Measurements from ENCODE around the gene NEGR1. TPM values are rescaled to one million over a fixed set of nuclear protein-coding genes. Genes with fewer than 3 reads are reported as not detected.

The NEGR1 gene
- total RNA-seq, 6 donors from 2014 or later, result 3.1 to 14.7 (median 8.9) TPM

GRCh38 chr1:72227667-72228066, 54.7 kb downstream of the NEGR1 start:
- TF ChIP-seq EP300 (IDR thresholded peaks at IDR 0.05) (no peak), POLR2AphosphoS5 (IDR thresholded peaks at IDR 0.05) (no peak), CTCF (IDR thresholded peaks at IDR 0.05) (no peak), POLR2A (IDR thresholded peaks at IDR 0.05) (no peak)
- Histone ChIP-seq H3K27ac (no peak overlapping the region), H3K4me1 (no peaks in the 10 kb centered on the region), H3K9me3 (no peaks in the 10 kb centered on the region), H3K27me3 (no peaks in the 10 kb centered on the region), H3K36me3 (no peaks in the 10 kb centered on the region), H3K4me3 (no peak overlapping the region)
- ATAC-seq (ENCODE audit: low FRiP score in 2 of 2) (no peak), DNase-seq (no peak)
- WGBS, 2 donors, result 65 to 85% methylated on average over 4 of the region's 4 CpGs

GRCh38 chr1:72224506-72224905, 57.8 kb downstream of the NEGR1 start:
- DNase-seq (no peak), ATAC-seq (ENCODE audit: low FRiP score in 2 of 2) (no peak)
- no peak for TF ChIP-seq POLR2AphosphoS5 (IDR thresholded peaks at IDR 0.05)
- TF ChIP-seq CTCF (IDR thresholded peaks at IDR 0.05), result no peak
- TF ChIP-seq EP300 (IDR thresholded peaks at IDR 0.05), result no peak
- no peak for TF ChIP-seq POLR2A (IDR thresholded peaks at IDR 0.05)
- Histone ChIP-seq H3K27me3 (no peaks in the 10 kb centered on the region), H3K4me3 (no peak overlapping the region), H3K27ac (no peak overlapping the region), H3K36me3 (no peaks in the 10 kb centered on the region), H3K4me1 (no peaks in the 10 kb centered on the region), H3K9me3 (no peaks in the 10 kb centered on the region)
- 89 to 91% methylated on average over 3 of the region's 3 CpGs for WGBS, 2 donors

- 91% methylated on average over 1 of the region's 1 CpG; no CpG with 5 or more reads in 1 of the 2 donors for WGBS, 2 donors
- DNase-seq, result no peak
- Histone ChIP-seq H3K27me3 (no peaks in the 10 kb centered on the region), H3K4me1 (no peaks in the 10 kb centered on the region), H3K36me3 (no peaks in the 10 kb centered on the region), H3K27ac (no peak overlapping the region), H3K9me3 (no peaks in the 10 kb centered on the region), H3K4me3 (no peak overlapping the region)
- no peak for TF ChIP-seq POLR2A (IDR thresholded peaks at IDR 0.05)
- TF ChIP-seq EP300 (IDR thresholded peaks at IDR 0.05), result no peak
- no peak for TF ChIP-seq CTCF (IDR thresholded peaks at IDR 0.05)
- TF ChIP-seq POLR2AphosphoS5 (IDR thresholded peaks at IDR 0.05), result no peak
- ATAC-seq (ENCODE audit: low FRiP score in 2 of 2), result no peak
Observed at GRCh38 chr1:72221811-72222210, 60.5 kb downstream of the NEGR1 start.

GRCh38 chr1:72218141-72218739, 64.1 kb downstream of the NEGR1 start:
- Histone ChIP-seq H3K4me3 (no peak overlapping the region), H3K27ac (no peak overlapping the region), H3K27me3 (no peaks in the 10 kb centered on the region), H3K36me3 (no peaks in the 10 kb centered on the region), H3K9me3 (no peaks in the 10 kb centered on the region), H3K4me1 (no peaks in the 10 kb centered on the region)
- no peak for TF ChIP-seq EP300 (IDR thresholded peaks at IDR 0.05)
- TF ChIP-seq POLR2A (IDR thresholded peaks at IDR 0.05), result no peak
- TF ChIP-seq CTCF (IDR thresholded peaks at IDR 0.05), result no peak
- TF ChIP-seq POLR2AphosphoS5 (IDR thresholded peaks at IDR 0.05), result no peak
- ATAC-seq (ENCODE audit: low FRiP score in 2 of 2) (no peak), DNase-seq (no peak)
- WGBS, 2 donors, result 74 to 91% methylated on average over 5 of the region's 5 CpGs

GRCh38 chr1:72207059-72207458, 75.3 kb downstream of the NEGR1 start:
- ATAC-seq (ENCODE audit: low FRiP score in 2 of 2), result no peak
- Histone ChIP-seq H3K36me3 (no peaks in the 10 kb centered on the region), H3K27me3 (no peaks in the 10 kb centered on the region), H3K9me3 (no peaks in the 10 kb centered on the region), H3K27ac (no peak overlapping the region), H3K4me1 (no peaks in the 10 kb centered on the region), H3K4me3 (no peak overlapping the region)
- TF ChIP-seq POLR2AphosphoS5 (IDR thresholded peaks at IDR 0.05) (no peak), CTCF (IDR thresholded peaks at IDR 0.05) (no peak), EP300 (IDR thresholded peaks at IDR 0.05) (no peak), POLR2A (IDR thresholded peaks at IDR 0.05) (no peak)
- WGBS, 2 donors, result 35 to 73% methylated on average over 1 of the region's 1 CpG
- DNase-seq, result no peak

Measured in upper lobe of left lung (tissue), 6 donors.